H9 (cell line): ENCODE data around the gene PHC3. TPM values are rescaled to one million over a fixed set of nuclear protein-coding genes. Genes with fewer than 3 reads are reported as not detected.

Source experiments
- DNase-seq: peaks from one replicate; pipeline ENCODE4 v3.0.0-alpha.2; 2017
- H2AFZ ChIP-seq: one replicate; pipeline ENCODE4 v1.6.1; 2013; ENCODE audit warnings: mild to moderate bottlenecking, low read length, control low read depth, moderate library complexity
- H2AK5ac ChIP-seq: 2 replicates; pipeline ENCODE4 v1.6.1; 2013; ENCODE audit warnings: low read length, control low read depth, mixed read lengths; ENCODE audit not compliant: insufficient read length
- H2BK120ac ChIP-seq: one replicate; pipeline ENCODE4 v1.6.1; 2013; ENCODE audit warnings: low read depth, mild to moderate bottlenecking, low read length, control low read depth, inconsistent platforms; ENCODE audit not compliant: poor library complexity, severe bottlenecking
- H2BK12ac ChIP-seq: 2 replicates; pipeline ENCODE4 v1.6.1; 2013; ENCODE audit warnings: low read length, control low read depth, mixed read lengths, low read depth; ENCODE audit not compliant: insufficient read length
- H2BK15ac ChIP-seq: 2 replicates; pipeline ENCODE4 v1.6.1; 2013; ENCODE audit warnings: low read depth, low read length, control low read depth
- H2BK20ac ChIP-seq: one replicate; pipeline ENCODE4 v1.6.1; 2013; ENCODE audit warnings: low read depth, mild to moderate bottlenecking, low read length, control low read depth, inconsistent platforms; ENCODE audit not compliant: poor library complexity, severe bottlenecking
- H2BK5ac ChIP-seq: 2 replicates; pipeline ENCODE4 v1.6.1; 2013; ENCODE audit warnings: low read length, control low read depth, mixed read lengths; ENCODE audit not compliant: insufficient read length
- H3K14ac ChIP-seq: 2 replicates; pipeline ENCODE4 v1.6.1; 2013; ENCODE audit warnings: low read length, control low read depth; ENCODE audit not compliant: insufficient read depth
- H3K18ac ChIP-seq: 2 replicates; pipeline ENCODE4 v1.6.1; 2013; ENCODE audit warnings: low read depth, mild to moderate bottlenecking, mixed read lengths, low read length, control low read depth; ENCODE audit not compliant: insufficient read length
- H3K23ac ChIP-seq: 2 replicates; pipeline ENCODE4 v1.6.1; 2013; ENCODE audit warnings: low read length, control low read depth, mixed read lengths, low read depth; ENCODE audit not compliant: insufficient read length
- H3K23me2 ChIP-seq: 2 replicates; pipeline ENCODE4 v1.6.1; 2013; ENCODE audit warnings: low read depth, mild to moderate bottlenecking, mixed read lengths, low read length, control low read depth; ENCODE audit not compliant: insufficient read length, poor library complexity, severe bottlenecking
- H3K27ac ChIP-seq: 2 replicates; pipeline ENCODE4 v1.5.1; 2013; ENCODE audit warnings: low read length, control low read depth, mixed read lengths, low read depth; ENCODE audit not compliant: insufficient read length
- H3K27me3 ChIP-seq: 2 replicates; pipeline ENCODE4 v1.6.1; 2013; ENCODE audit warnings: low read length, control low read depth, inconsistent platforms; ENCODE audit not compliant: insufficient read depth
- H3K4ac ChIP-seq: 2 replicates; pipeline ENCODE4 v1.6.1; 2013; ENCODE audit warnings: low read depth, mild to moderate bottlenecking, control low read depth, inconsistent platforms, low read length, moderate library complexity
- H3K4me1 ChIP-seq: 2 replicates; pipeline ENCODE4 v1.6.1; 2013; ENCODE audit warnings: low read length, control low read depth, inconsistent platforms; ENCODE audit not compliant: insufficient read depth
- H3K4me2 ChIP-seq: 2 replicates; pipeline ENCODE4 v1.6.1; 2013; ENCODE audit warnings: low read length, control low read depth, mixed read lengths; ENCODE audit not compliant: insufficient read length, insufficient read depth
- H3K56ac ChIP-seq: 2 replicates; pipeline ENCODE4 v1.6.1; 2013; ENCODE audit warnings: low read depth, mild to moderate bottlenecking, mixed read lengths, low read length, control low read depth; ENCODE audit not compliant: insufficient read length
- H3K79me1 ChIP-seq: 2 replicates; pipeline ENCODE4 v1.6.1; 2013; ENCODE audit warnings: low read depth, mild to moderate bottlenecking, moderate library complexity, low read length, control low read depth, inconsistent platforms; ENCODE audit not compliant: insufficient read depth, poor library complexity, severe bottlenecking
- H3K79me2 ChIP-seq: 2 replicates; pipeline ENCODE4 v1.6.1; 2013; ENCODE audit warnings: low read length, control low read depth, inconsistent platforms; ENCODE audit not compliant: insufficient read depth
- H3K9ac ChIP-seq: 2 replicates; pipeline ENCODE4 v1.6.1; 2013; ENCODE audit warnings: low read length, control low read depth, mixed read lengths; ENCODE audit not compliant: insufficient read length; ENCODE audit errors: extremely low read depth
- H3K9me3 ChIP-seq: one replicate; pipeline ENCODE4 v1.6.1; 2013; ENCODE audit warnings: low read depth, low read length, inconsistent platforms; ENCODE audit not compliant: control insufficient read depth
- H3T11ph ChIP-seq: one replicate; pipeline ENCODE4 v1.6.1; 2013; ENCODE audit warnings: mild to moderate bottlenecking, low read length, control low read depth, inconsistent platforms
- H4K20me1 ChIP-seq: one replicate; pipeline ENCODE4 v1.6.1; 2013; ENCODE audit not compliant: control insufficient read depth, insufficient read length, insufficient read depth
- H4K5ac ChIP-seq: 2 replicates; pipeline ENCODE4 v1.6.1; 2013; ENCODE audit warnings: low read depth, mild to moderate bottlenecking, mixed read lengths, low read length, control low read depth; ENCODE audit not compliant: insufficient read length
- H4K8ac ChIP-seq: replicated peaks from 2 replicates; pipeline ENCODE4 v1.6.1; 2013; ENCODE audit warnings: low read length, control low read depth, mixed read lengths, low read depth; ENCODE audit not compliant: insufficient read length
- H4K91ac ChIP-seq: 2 replicates; pipeline ENCODE4 v1.6.1; 2013; ENCODE audit warnings: low read depth, mild to moderate bottlenecking, moderate library complexity, mixed read lengths, low read length, control low read depth; ENCODE audit not compliant: insufficient read length
- H3K27ac Mint-ChIP-seq, 3 experiments: 2 replicates in 2 of 3; 3 replicates in 1 of 3; pipeline ENCODE4 v1.8.0; 2020 to 2021; ENCODE audit warnings: mixed read lengths in 3 of 3, mild to moderate bottlenecking in 1 of 3, moderate library complexity in 1 of 3
- H3K27me3 Mint-ChIP-seq: 2 replicates; pipeline ENCODE4 v1.8.0; 2021; ENCODE audit warnings: low read depth, mild to moderate bottlenecking, moderate library complexity, mixed read lengths
- H3K36me3 Mint-ChIP-seq, 3 experiments: 2 replicates in 2 of 3; 3 replicates in 1 of 3; pipeline ENCODE4 v1.8.0; 2020 to 2021; ENCODE audit warnings: low read depth in 3 of 3, mixed read lengths in 3 of 3; ENCODE audit not compliant: insufficient read depth in 1 of 3
- H3K4me1 Mint-ChIP-seq, 2 experiments: 2 replicates each; pipeline ENCODE4 v1.8.0; 2020; ENCODE audit warnings: mixed read lengths in 2 of 2
- H3K4me3 Mint-ChIP-seq, 2 experiments: 2 replicates in 1 of 2; 3 replicates in 1 of 2; pipeline ENCODE4 v1.8.0; 2020 to 2021; ENCODE audit warnings: mild to moderate bottlenecking in 2 of 2, mixed read lengths in 2 of 2, moderate library complexity in 1 of 2
- H3K9me3 Mint-ChIP-seq, 2 experiments: 2 replicates in 1 of 2; 3 replicates in 1 of 2; pipeline ENCODE4 v1.8.0; 2020; ENCODE audit warnings: mild to moderate bottlenecking in 2 of 2, mixed read lengths in 2 of 2, moderate library complexity in 1 of 2
- WGBS: extraction: QIAGEN DNeasy Blood & Tissue Kit; methylation state at CpG from one replicate; pipeline ENCODE4 v1.1.7; 2013; ENCODE audit warnings: missing lambda C conversion rate, low lambda C conversion rate, mixed read lengths; ENCODE audit not compliant: insufficient read length; ENCODE audit errors: extremely low coverage; 5-methylcytosine and 5-hydroxymethylcytosine counted together
- total RNA-seq: library from RNA; stranded (reverse); gene quantifications from 2 replicates; pipeline ENCODE4 v1.2.1, GENCODE V29; 2021
- TF ChIP-seq, protein P1 (sequence below): fragments of 200-600 bp; sonication (generic); conservative IDR thresholded peaks from 3 replicates; pipeline ENCODE4 v1.8.0; 2021; ENCODE audit warnings: antibody characterized with exemption, mild to moderate bottlenecking

PHC3 gene
- total RNA-seq, 1 experiment from 2014 or later = 26.4 TPM

DNA sequence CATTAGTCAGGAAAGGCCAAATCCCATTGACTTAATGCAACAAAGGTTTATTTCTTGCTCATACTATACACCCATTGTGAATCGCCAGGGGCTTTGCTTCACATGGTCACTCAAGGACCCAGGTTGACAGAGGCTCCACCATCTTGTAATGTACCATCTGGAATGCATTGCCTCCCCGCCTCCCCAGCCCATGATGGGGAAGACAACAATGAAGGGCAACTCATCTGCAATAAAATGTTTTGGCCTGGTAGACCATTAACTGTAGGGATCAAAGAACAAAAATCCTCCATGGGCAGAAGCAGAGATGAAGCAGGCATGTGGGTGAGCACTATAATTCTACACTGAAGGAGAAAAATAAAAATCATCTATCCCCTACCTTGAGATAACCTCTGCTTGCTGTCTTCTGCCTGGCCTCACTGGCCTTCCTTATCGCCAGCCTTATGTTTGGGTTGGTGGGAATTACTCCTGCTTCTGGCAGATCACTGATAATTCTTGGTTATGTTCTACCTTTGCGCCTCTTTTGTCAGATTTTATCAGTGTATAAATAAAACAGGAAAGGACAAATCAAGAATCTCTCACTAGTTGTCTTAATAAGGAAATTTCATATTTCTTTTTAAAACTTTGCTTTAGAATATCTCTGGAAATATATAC lies 106.0 kb downstream of the PHC3 start:
- H4K5ac ChIP-seq = no peak overlapping the region
- no peak overlapping the region for H3K4ac ChIP-seq
- Mint-ChIP-seq H3K27me3 (no peaks in the 10 kb centered on the region), H3K36me3 (peaks cover 10 to 21% (median 13%) of the 10 kb centered on the region in 3 experiments), H3K9me3 (peaks cover 11 to 15% of the 10 kb centered on the region in 2 experiments), H3K27ac (no peak overlapping the region), H3K4me3 (no peak overlapping the region), H3K4me1 (peaks cover under 1 to 4% of the 10 kb centered on the region in 2 experiments)
- no peak overlapping the region for H4K8ac ChIP-seq
- H2BK20ac ChIP-seq = no peak overlapping the region
- H3K79me2 ChIP-seq = no peaks in the 10 kb centered on the region
- no peak for DNase-seq
- no CpG with 5 or more reads among the region's 4 CpGs for WGBS
- TF ChIP-seq, protein P1, sequence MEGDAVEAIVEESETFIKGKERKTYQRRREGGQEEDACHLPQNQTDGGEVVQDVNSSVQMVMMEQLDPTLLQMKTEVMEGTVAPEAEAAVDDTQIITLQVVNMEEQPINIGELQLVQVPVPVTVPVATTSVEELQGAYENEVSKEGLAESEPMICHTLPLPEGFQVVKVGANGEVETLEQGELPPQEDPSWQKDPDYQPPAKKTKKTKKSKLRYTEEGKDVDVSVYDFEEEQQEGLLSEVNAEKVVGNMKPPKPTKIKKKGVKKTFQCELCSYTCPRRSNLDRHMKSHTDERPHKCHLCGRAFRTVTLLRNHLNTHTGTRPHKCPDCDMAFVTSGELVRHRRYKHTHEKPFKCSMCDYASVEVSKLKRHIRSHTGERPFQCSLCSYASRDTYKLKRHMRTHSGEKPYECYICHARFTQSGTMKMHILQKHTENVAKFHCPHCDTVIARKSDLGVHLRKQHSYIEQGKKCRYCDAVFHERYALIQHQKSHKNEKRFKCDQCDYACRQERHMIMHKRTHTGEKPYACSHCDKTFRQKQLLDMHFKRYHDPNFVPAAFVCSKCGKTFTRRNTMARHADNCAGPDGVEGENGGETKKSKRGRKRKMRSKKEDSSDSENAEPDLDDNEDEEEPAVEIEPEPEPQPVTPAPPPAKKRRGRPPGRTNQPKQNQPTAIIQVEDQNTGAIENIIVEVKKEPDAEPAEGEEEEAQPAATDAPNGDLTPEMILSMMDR = no peak
- no peaks in the 10 kb centered on the region for H3K79me1 ChIP-seq
- H3K56ac ChIP-seq = no peak overlapping the region
- no peaks in the 10 kb centered on the region for H4K20me1 ChIP-seq
- H4K91ac ChIP-seq = no peak overlapping the region
- H2AK5ac ChIP-seq = no peak overlapping the region
- no peaks in the 10 kb centered on the region for H3K23me2 ChIP-seq
- no peak overlapping the region for H2BK15ac ChIP-seq
- no peak overlapping the region for H3K9ac ChIP-seq
- H2BK5ac ChIP-seq = no peak overlapping the region
- no peak overlapping the region for H3K27ac ChIP-seq
- no peak overlapping the region for H3T11ph ChIP-seq
- H3K4me1 ChIP-seq = no peaks in the 10 kb centered on the region; the same call in 1 of the 2 replicates
- no peak overlapping the region for H2BK12ac ChIP-seq
- H3K23ac ChIP-seq = no peak overlapping the region
- no peak overlapping the region for H3K14ac ChIP-seq
- H3K18ac ChIP-seq = no peak overlapping the region
- no peaks in the 10 kb centered on the region for H3K27me3 ChIP-seq
- no peaks in the 10 kb centered on the region for H3K9me3 ChIP-seq
- H3K4me2 ChIP-seq = no peak overlapping the region
- H2AFZ ChIP-seq = no peak overlapping the region
- H2BK120ac ChIP-seq = no peak overlapping the region
